ENCODE data around the gene APOD. TPM values are rescaled to one million over a fixed set of nuclear protein-coding genes. Genes with fewer than 3 reads are reported as not detected.

Gene APOD
- total RNA-seq, 1 experiment from 2014 or later, result not detected

DNA sequence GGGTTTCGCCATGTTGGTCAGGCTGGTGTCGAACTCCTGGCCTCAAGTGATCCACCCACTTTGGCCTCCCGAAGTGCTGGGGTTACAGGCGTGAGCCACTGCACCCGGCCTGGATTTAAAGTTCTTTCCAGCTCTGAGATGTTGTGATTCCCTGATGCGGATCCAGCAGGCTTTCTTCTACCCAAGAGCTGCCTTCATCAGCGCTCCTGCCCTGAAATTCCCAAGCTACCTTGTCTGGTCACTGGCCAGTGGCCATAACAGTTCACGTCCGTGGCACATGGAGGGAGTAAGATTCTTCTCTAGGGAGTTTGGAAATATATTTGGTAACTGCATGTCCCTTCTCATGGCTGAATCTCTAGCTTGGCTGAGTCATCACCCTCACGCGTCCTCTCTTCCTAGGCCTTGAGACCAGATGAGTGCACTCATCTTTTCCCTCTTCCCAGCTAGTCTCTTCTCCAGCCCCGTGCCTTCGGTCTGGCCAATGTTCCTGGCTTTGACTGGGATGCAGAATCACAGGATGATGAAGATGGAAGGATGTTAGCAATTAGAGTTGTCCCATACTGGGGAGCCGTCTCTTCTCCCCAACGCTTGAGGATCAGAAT lies 29.8 kb upstream of the APOD start:
- BruUV-seq (replicated peaks), result no TSS peak

DNA sequence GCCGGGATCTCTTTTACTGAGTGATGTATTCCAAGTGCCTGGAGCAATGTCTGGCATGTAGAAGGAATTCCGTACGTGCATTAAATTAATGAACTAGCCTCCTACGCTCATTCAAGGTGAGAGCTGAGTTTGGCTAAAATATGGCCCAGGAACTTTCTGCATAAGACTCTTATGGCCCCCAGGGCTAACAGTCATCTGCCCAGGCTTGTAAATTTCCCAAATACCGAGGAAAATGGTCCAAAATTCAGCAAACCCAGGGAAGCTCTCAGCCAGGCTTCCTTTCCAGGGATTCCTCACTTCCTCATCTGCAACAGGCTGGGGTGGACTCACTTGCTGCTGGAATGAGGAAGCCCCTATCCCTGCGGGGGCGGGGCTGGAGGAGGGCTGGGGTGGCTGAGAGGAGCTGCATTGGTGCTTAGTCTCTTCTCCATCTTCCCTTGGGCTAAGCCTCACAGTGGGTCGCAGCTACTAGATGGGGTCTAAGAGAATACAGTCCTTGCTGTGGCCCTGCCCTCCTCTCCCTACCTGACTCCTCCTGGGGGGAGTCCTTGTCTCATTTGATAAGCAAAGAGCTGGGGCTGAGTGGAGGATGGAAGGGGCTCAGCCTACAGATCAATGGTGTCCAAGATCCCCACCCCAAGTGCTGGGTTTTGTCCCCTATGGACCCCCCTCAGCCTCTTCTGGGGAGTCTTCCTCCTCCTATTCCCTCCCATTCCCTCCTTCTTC lies 28.5 kb upstream of the APOD start:
- H3K4me3 ChIP-seq (ENCODE audit: low read depth in 2 of 2, low read length in 2 of 2), result no peak overlapping the region
- TF ChIP-seq TCF7L2 (IDR thresholded peaks at IDR 0.05; ENCODE audit: low read depth, low read length), result no peak
- in situ Hi-C loops (cut with HindIII; ENCODE audit: low pct_unique_long_range_greater_than_20kb, low sequenced_read_pairs) (no loop called here), intact Hi-C loops (cut with micrococcal nuclease; ENCODE audit: unreplicated experiment) (no loop called here)
- no peak for DNase-seq (ENCODE audit: low read depth, low spot score)
- BruUV-seq (replicated peaks), result no TSS peak
- ATAC-seq, result no peak
- ChIA-PET POLR2A (no interaction called here), CTCF (no interaction called here)
- H3K9me3 ChIP-seq (ENCODE audit: control insufficient read depth, insufficient read depth, low read depth, low read length), result peaks cover 4% of the 10 kb centered on the region; the same call in 1 of the 2 replicates
- no peak overlapping the region for H3K27ac ChIP-seq (ENCODE audit: low read length)
- no peaks in the 10 kb centered on the region for H3K36me3 ChIP-seq (ENCODE audit: control insufficient read depth, insufficient read depth, low read length)
- no peaks in the 10 kb centered on the region for H3K27me3 ChIP-seq (ENCODE audit: control insufficient read depth, insufficient read depth, low read length)
- no peaks in the 10 kb centered on the region for H3K4me1 ChIP-seq (ENCODE audit: control insufficient read depth, insufficient read depth, low read length)

More for the DNA sequence above, 29.8 kb upstream of the APOD start:
- intact Hi-C loops (cut with micrococcal nuclease; ENCODE audit: unreplicated experiment) (no loop called here), in situ Hi-C loops (cut with HindIII; ENCODE audit: low pct_unique_long_range_greater_than_20kb, low sequenced_read_pairs) (no loop called here)
- Histone ChIP-seq H3K4me3 (ENCODE audit: low read depth in 2 of 2, low read length in 2 of 2) (no peak overlapping the region), H3K27me3 (ENCODE audit: control insufficient read depth, insufficient read depth, low read length) (no peaks in the 10 kb centered on the region), H3K4me1 (ENCODE audit: control insufficient read depth, insufficient read depth, low read length) (no peaks in the 10 kb centered on the region), H3K27ac (ENCODE audit: low read length) (no peak overlapping the region), H3K36me3 (ENCODE audit: control insufficient read depth, insufficient read depth, low read length) (no peaks in the 10 kb centered on the region), H3K9me3 (ENCODE audit: control insufficient read depth, insufficient read depth, low read depth, low read length) (no peaks in the 10 kb centered on the region)
- ChIA-PET POLR2A (interaction anchor here (0.6 kb wide), 1 partner anchor 31 kb away, joined by 3 read pairs; no protein-coding TSS in a partner anchor), CTCF (interaction anchor here (0.6 kb wide), 1 partner anchor 141 kb away, joined by 3 read pairs; no protein-coding TSS in a partner anchor)
- ATAC-seq (no peak), DNase-seq (ENCODE audit: low read depth, low spot score) (no peak)
- TF ChIP-seq, protein P1, sequence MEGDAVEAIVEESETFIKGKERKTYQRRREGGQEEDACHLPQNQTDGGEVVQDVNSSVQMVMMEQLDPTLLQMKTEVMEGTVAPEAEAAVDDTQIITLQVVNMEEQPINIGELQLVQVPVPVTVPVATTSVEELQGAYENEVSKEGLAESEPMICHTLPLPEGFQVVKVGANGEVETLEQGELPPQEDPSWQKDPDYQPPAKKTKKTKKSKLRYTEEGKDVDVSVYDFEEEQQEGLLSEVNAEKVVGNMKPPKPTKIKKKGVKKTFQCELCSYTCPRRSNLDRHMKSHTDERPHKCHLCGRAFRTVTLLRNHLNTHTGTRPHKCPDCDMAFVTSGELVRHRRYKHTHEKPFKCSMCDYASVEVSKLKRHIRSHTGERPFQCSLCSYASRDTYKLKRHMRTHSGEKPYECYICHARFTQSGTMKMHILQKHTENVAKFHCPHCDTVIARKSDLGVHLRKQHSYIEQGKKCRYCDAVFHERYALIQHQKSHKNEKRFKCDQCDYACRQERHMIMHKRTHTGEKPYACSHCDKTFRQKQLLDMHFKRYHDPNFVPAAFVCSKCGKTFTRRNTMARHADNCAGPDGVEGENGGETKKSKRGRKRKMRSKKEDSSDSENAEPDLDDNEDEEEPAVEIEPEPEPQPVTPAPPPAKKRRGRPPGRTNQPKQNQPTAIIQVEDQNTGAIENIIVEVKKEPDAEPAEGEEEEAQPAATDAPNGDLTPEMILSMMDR (IDR thresholded peaks at IDR 0.05), result no peak
- TF ChIP-seq POLR2AphosphoS5 (IDR thresholded peaks at IDR 0.05; ENCODE audit: low read depth, low read length) (no peak), SIN3A (IDR thresholded peaks at IDR 0.05; ENCODE audit: borderline replicate concordance, insufficient read depth, low read depth, low read length) (no peak), TCF7L2 (IDR thresholded peaks at IDR 0.05; ENCODE audit: low read depth, low read length) (no peak)
- TF ChIP-seq, protein P2, sequence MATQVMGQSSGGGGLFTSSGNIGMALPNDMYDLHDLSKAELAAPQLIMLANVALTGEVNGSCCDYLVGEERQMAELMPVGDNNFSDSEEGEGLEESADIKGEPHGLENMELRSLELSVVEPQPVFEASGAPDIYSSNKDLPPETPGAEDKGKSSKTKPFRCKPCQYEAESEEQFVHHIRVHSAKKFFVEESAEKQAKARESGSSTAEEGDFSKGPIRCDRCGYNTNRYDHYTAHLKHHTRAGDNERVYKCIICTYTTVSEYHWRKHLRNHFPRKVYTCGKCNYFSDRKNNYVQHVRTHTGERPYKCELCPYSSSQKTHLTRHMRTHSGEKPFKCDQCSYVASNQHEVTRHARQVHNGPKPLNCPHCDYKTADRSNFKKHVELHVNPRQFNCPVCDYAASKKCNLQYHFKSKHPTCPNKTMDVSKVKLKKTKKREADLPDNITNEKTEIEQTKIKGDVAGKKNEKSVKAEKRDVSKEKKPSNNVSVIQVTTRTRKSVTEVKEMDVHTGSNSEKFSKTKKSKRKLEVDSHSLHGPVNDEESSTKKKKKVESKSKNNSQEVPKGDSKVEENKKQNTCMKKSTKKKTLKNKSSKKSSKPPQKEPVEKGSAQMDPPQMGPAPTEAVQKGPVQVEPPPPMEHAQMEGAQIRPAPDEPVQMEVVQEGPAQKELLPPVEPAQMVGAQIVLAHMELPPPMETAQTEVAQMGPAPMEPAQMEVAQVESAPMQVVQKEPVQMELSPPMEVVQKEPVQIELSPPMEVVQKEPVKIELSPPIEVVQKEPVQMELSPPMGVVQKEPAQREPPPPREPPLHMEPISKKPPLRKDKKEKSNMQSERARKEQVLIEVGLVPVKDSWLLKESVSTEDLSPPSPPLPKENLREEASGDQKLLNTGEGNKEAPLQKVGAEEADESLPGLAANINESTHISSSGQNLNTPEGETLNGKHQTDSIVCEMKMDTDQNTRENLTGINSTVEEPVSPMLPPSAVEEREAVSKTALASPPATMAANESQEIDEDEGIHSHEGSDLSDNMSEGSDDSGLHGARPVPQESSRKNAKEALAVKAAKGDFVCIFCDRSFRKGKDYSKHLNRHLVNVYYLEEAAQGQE (IDR thresholded peaks at IDR 0.05; ENCODE audit: insufficient read depth in 1 of 2, low read depth in 2 of 2, low read length in 1 of 2), result no peak

DNA sequence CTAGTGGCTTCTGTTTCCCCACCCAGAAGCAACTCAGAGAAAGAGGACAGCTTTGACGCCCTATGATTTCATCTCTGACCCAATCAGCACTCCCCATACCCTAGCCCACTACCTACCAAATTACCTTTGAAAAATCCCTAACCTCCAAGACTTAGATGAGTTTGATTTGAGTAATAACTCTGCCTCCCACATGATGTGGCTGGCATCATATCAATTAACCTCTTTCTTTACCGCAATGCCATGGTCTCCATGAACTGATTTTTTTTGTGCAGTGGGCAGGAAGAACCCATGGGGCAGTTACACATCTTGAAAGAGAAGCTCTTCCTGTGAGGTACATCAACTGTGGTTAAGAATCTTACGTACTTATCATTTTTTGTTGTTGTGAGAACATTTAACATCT lies 25.5 kb upstream of the APOD start:
- Histone ChIP-seq H3K4me1 (ENCODE audit: control insufficient read depth, insufficient read depth, low read length) (no peaks in the 10 kb centered on the region), H3K27me3 (ENCODE audit: control insufficient read depth, insufficient read depth, low read length) (no peaks in the 10 kb centered on the region), H3K4me3 (ENCODE audit: low read depth in 2 of 2, low read length in 2 of 2) (no peak overlapping the region), H3K9me3 (ENCODE audit: control insufficient read depth, insufficient read depth, low read depth, low read length) (peaks cover 25% of the 10 kb centered on the region; the same call in 1 of the 2 replicates), H3K27ac (ENCODE audit: low read length) (no peak overlapping the region), H3K36me3 (ENCODE audit: control insufficient read depth, insufficient read depth, low read length) (no peaks in the 10 kb centered on the region)
- POLR2A ChIA-PET, result no interaction called here
- TF ChIP-seq SIN3A (IDR thresholded peaks at IDR 0.05; ENCODE audit: borderline replicate concordance, insufficient read depth, low read depth, low read length), result no peak
- TF ChIP-seq TCF7L2 (IDR thresholded peaks at IDR 0.05; ENCODE audit: low read depth, low read length), result no peak
- TF ChIP-seq POLR2AphosphoS5 (IDR thresholded peaks at IDR 0.05; ENCODE audit: low read depth, low read length), result no peak
- TF ChIP-seq, protein P1 (IDR thresholded peaks at IDR 0.05), result no peak
- TF ChIP-seq, protein P2 (IDR thresholded peaks at IDR 0.05; ENCODE audit: insufficient read depth in 1 of 2, low read depth in 2 of 2, low read length in 1 of 2), result no peak
- no TSS peak for BruUV-seq (replicated peaks)
- DNase-seq (ENCODE audit: low read depth, low spot score) (no peak), ATAC-seq (no peak)
- in situ Hi-C loops (cut with HindIII; ENCODE audit: low pct_unique_long_range_greater_than_20kb, low sequenced_read_pairs), result no loop called here
- CTCF ChIA-PET, result no interaction called here
- intact Hi-C loops (cut with micrococcal nuclease; ENCODE audit: unreplicated experiment), result no loop called here

All from Panc1 (cell line).